Measurements from ENCODE around the gene AATK. TPM values are rescaled to one million over a fixed set of nuclear protein-coding genes. Genes with fewer than 3 reads are reported as not detected.
A peak's percentile ranks its signal among the peaks of the same experiment; 100 is the strongest.

AATK gene
- total and polyA plus RNA-seq, 9 of the 15 experiments (the other 6 are each of a cell fraction or from before 2014, with no cell fraction given): 0.11 to 0.55 (median 0.38) TPM; not detected in 5

- peak; percentile 97 for TF ChIP-seq CTCFL (IDR thresholded peaks at IDR 0.05; ENCODE audit: borderline replicate concordance, insufficient read depth, low read depth, low read length, poor library complexity, severe bottlenecking)
- no peak; the same call in 1 of the 2 replicates for TF ChIP-seq L3MBTL2 (IDR thresholded peaks at IDR 0.05)
- TF ChIP-seq ZBTB11 (CRISPR knock-in tag; IDR thresholded peaks at IDR 0.05): no peak
- no peak for TF ChIP-seq MTA2 (IDR thresholded peaks at IDR 0.05; ENCODE audit: low read depth)
- no peak for TF ChIP-seq ELF4 (CRISPR knock-in tag; IDR thresholded peaks at IDR 0.05)
- TF ChIP-seq NR2F6 (CRISPR knock-in tag; IDR thresholded peaks at IDR 0.05): no peak
- TF ChIP-seq SAFB2 (IDR thresholded peaks at IDR 0.05; ENCODE audit: borderline replicate concordance, low read depth, low read length, severe bottlenecking): no peak
- peak; percentile 59; the same call in 1 of the 2 replicates for TF ChIP-seq TFAP4 (CRISPR knock-in tag; IDR thresholded peaks at IDR 0.05; ENCODE audit: borderline replicate concordance)
- no peak for TF ChIP-seq CBX2 (IDR thresholded peaks at IDR 0.05; ENCODE audit: insufficient read depth, low read length, poor library complexity, severe bottlenecking)
- TF ChIP-seq NFIX (CRISPR knock-in tag; IDR thresholded peaks at IDR 0.05; ENCODE audit: low read depth): no peak
- TF ChIP-seq ZBTB7A (IDR thresholded peaks at IDR 0.05; ENCODE audit: borderline replicate concordance, control insufficient read depth, low read depth, low read length): peak; percentile 97
- peak; percentile 79 for TF ChIP-seq CCNT2 (IDR thresholded peaks at IDR 0.05; ENCODE audit: borderline replicate concordance, extremely low read depth, insufficient read length, low read depth, low read length)
- no peak for TF ChIP-seq ZNF197 (CRISPR knock-in tag; IDR thresholded peaks at IDR 0.05; ENCODE audit: low read depth)
- 0 out of 2 replicates have a peak, but pooled peaks have one; percentile 51 for TF ChIP-seq ZNF830 (CRISPR knock-in tag; IDR thresholded peaks at IDR 0.05)
- no peak for TF ChIP-seq HMBOX1 (IDR thresholded peaks at IDR 0.05)
- no peak for TF ChIP-seq ZNF79 (CRISPR knock-in tag; IDR thresholded peaks at IDR 0.05; ENCODE audit: low read depth)
- no peak for TF ChIP-seq NR1H2 (CRISPR knock-in tag; IDR thresholded peaks at IDR 0.05)
Measured at GRCh38 chr17:81097134-81097942, 68.7 kb downstream of the AATK start (continued).
